ENCODE results near the gene RBM6.
"Not testable (repeated sequence)": the region's sequence is repeated elsewhere in the genome, so short reads cannot be mapped to it uniquely, and the experiment has no call there.

Gene RBM6

GRCh38 chr3:49914906-49915305 is 25.0 kb upstream of the RBM6 start:
- DNase-seq (ENCODE audit: low read depth), result no peak

- no peak for DNase-seq (ENCODE audit: low read depth)
Measured at GRCh38 chr3:49916686-49917085, 23.3 kb upstream of the RBM6 start.

GRCh38 chr3:49917806-49918590 is 22.0 kb upstream of the RBM6 start:
- DNase-seq (ENCODE audit: low read depth), result not testable (repeated sequence)

GRCh38 chr3:49924683-49925082 is 15.3 kb upstream of the RBM6 start:
- DNase-seq (ENCODE audit: low read depth), result no peak

GRCh38 chr3:49925485-49925884 is 14.5 kb upstream of the RBM6 start:
- no peak for DNase-seq (ENCODE audit: low read depth)

- DNase-seq (ENCODE audit: low read depth), result no peak
Measured at GRCh38 chr3:49926117-49926728, 13.7 kb upstream of the RBM6 start.

- DNase-seq (ENCODE audit: low read depth), result no peak
Measured at GRCh38 chr3:49927798-49928197, 12.2 kb upstream of the RBM6 start.

GRCh38 chr3:49928481-49929017 is 11.4 kb upstream of the RBM6 start:
- DNase-seq (ENCODE audit: low read depth), result no peak

GRCh38 chr3:49929291-49930167 is 10.4 kb upstream of the RBM6 start, which contains the start of gene MON1A:
Gene MON1A, minus strand, starts transcription at chr3:49929811. Its CDS starts 16,465 bp downstream, at chr3:49913346.
- DNase-seq (ENCODE audit: low read depth), result peak; percentile 80

- DNase-seq (ENCODE audit: low read depth), result no peak
Measured at GRCh38 chr3:49930168-49930690, 9.7 kb upstream of the RBM6 start.

- DNase-seq (ENCODE audit: low read depth), result no peak
Measured at GRCh38 chr3:49930922-49931321, 9.0 kb upstream of the RBM6 start.

- DNase-seq (ENCODE audit: low read depth), result not testable (repeated sequence)
Measured at GRCh38 chr3:49932281-49932680, 7.7 kb upstream of the RBM6 start.

- DNase-seq (ENCODE audit: low read depth), result no peak
Measured at GRCh38 chr3:49937090-49937489, 2.9 kb upstream of the RBM6 start.

- no peak for DNase-seq (ENCODE audit: low read depth)
Measured at GRCh38 chr3:49940667-49941249, 808 bp downstream of the RBM6 start.

- DNase-seq (ENCODE audit: low read depth), result no peak
Measured at GRCh38 chr3:49942651-49943050, 2.7 kb downstream of the RBM6 start.

GRCh38 chr3:49952924-49953323 is 13.0 kb downstream of the RBM6 start:
- no peak for DNase-seq (ENCODE audit: low read depth)

GRCh38 chr3:49955636-49956035 is 15.7 kb downstream of the RBM6 start:
- no peak for DNase-seq (ENCODE audit: low read depth)

- no peak for DNase-seq (ENCODE audit: low read depth)
Measured at GRCh38 chr3:49966233-49966942, 26.4 kb downstream of the RBM6 start.

GRCh38 chr3:49967291-49967690 is 27.3 kb downstream of the RBM6 start:
- DNase-seq (ENCODE audit: low read depth), result no peak

- DNase-seq (ENCODE audit: low read depth), result no peak
Measured at GRCh38 chr3:49968346-49968745, 28.4 kb downstream of the RBM6 start.

- no peak for DNase-seq (ENCODE audit: low read depth)
Measured at GRCh38 chr3:49972656-49973055, 32.7 kb downstream of the RBM6 start.
